ENCODE measurements around the gene SLX4IP.
A peak's percentile ranks its signal among the peaks of the same experiment; 100 is the strongest.

Gene SLX4IP

GRCh38 chr20:10438217-10438616, 3.1 kb downstream of the SLX4IP start:
- H3K36me3 Mint-ChIP-seq (ENCODE audit: low read depth) = no peaks in the 10 kb centered on the region
- no peaks in the 10 kb centered on the region for H3K27me3 Mint-ChIP-seq (ENCODE audit: low read depth)
- no peaks in the 10 kb centered on the region for H3K9me3 Mint-ChIP-seq
- H3K27ac Mint-ChIP-seq = no peak overlapping the region
- H3K4me3 Mint-ChIP-seq = no peak overlapping the region
- H3K4me1 Mint-ChIP-seq (ENCODE audit: low read depth) = peaks cover 21% of the 10 kb centered on the region

DNA sequence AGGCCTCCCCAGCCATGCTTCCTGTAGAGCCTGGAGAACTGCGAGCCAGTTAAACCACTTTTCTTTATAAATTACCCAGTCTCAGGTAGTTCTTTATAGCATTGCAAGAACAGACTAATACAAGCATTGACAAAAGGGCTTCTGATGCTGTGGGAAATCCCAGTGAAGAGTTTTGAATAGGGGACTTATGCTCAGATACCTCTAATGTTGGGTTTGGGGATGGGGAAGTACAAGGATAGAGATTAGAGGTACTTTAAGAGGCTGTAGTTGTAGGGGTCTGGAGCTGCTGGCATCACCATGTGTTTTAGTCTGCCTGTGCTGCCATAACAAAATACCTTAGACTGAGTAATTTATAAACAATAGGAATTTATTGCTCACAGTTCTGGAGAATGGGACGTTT, 8.8 kb downstream of the SLX4IP start:
- Mint-ChIP-seq H3K9me3 (no peaks in the 10 kb centered on the region), H3K4me3 (no peak overlapping the region), H3K27me3 (ENCODE audit: low read depth) (no peaks in the 10 kb centered on the region), H3K4me1 (ENCODE audit: low read depth) (peaks cover 21% of the 10 kb centered on the region), H3K36me3 (ENCODE audit: low read depth) (no peaks in the 10 kb centered on the region), H3K27ac (no peak overlapping the region)

DNA sequence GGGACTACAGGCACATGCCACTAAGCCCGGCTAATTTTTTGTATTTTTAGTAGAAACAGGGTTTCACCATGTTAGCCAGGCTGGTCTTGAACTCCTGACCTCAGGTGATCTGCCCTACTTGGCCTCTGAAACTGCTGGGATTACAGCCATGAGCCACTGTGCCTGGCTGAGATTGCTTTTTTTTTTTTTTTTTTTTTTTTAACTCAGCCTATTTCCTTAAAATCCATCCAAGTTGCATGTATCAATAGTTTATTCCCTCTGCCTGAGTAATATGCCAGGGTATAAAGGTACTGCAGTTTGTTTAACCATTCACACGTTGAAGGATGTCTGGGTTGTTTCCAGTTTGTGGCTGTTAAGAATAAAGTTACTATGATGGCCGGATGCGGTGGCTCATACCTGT, 10.7 kb downstream of the SLX4IP start:
- Mint-ChIP-seq H3K4me3 (no peak overlapping the region), H3K27ac (no peak overlapping the region), H3K9me3 (no peaks in the 10 kb centered on the region), H3K27me3 (ENCODE audit: low read depth) (no peaks in the 10 kb centered on the region), H3K4me1 (ENCODE audit: low read depth) (peaks cover 21% of the 10 kb centered on the region), H3K36me3 (ENCODE audit: low read depth) (no peaks in the 10 kb centered on the region)

DNA sequence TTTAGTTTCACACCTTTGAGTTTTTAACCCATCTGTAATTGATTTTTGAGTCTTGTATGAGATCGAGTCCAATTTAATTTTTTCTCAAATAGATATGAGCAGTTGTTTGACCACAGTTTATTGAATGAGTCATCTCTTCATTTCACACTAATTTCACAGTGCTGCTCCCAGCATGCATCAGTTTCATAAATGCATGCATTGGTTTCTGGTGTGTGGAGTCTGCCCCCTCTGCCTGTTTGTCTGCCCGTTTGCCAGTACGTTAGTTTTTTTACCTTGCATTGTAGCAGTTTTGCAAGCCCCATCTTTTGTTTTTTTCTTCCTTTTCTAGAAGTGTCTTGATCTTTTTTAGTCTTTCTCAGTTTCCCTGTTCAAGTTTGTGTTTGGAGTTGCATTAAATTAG, 11.9 kb downstream of the SLX4IP start:
- H3K27me3 Mint-ChIP-seq (ENCODE audit: low read depth) = no peaks in the 10 kb centered on the region
- peak overlapping the region; percentile 75 for H3K27ac Mint-ChIP-seq
- peaks cover 21% of the 10 kb centered on the region for H3K4me1 Mint-ChIP-seq (ENCODE audit: low read depth)
- H3K36me3 Mint-ChIP-seq (ENCODE audit: low read depth) = no peaks in the 10 kb centered on the region
- H3K9me3 Mint-ChIP-seq = no peaks in the 10 kb centered on the region
- peak overlapping the region; percentile 51 for H3K4me3 Mint-ChIP-seq

- no peak overlapping the region for H3K27ac Mint-ChIP-seq
- peaks cover 27% of the 10 kb centered on the region for H3K4me1 Mint-ChIP-seq (ENCODE audit: low read depth)
- no peak overlapping the region for H3K4me3 Mint-ChIP-seq
- H3K36me3 Mint-ChIP-seq (ENCODE audit: low read depth) = peaks cover 2% of the 10 kb centered on the region
- H3K27me3 Mint-ChIP-seq (ENCODE audit: low read depth) = no peaks in the 10 kb centered on the region
- no peaks in the 10 kb centered on the region for H3K9me3 Mint-ChIP-seq
Observed at GRCh38 chr20:10448270-10449156, 13.4 kb downstream of the SLX4IP start.

DNA sequence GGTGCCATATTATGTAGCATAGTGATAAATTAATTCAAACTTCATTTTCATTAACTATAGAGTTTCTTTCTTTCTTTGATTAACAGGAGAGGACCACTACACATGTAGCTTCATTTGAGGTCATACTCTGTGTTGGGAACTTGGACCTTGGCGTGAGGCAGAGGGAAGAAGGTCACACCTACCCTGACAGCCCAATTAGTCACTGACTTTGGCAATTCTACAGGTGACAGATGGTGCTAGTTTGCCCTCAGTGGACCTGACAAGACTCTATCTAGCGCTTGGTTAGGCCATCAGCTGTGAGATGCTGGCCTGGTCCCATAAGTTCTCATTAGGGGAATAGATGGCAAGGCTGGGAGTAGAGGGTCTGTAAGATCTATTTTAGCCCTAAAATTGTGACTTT, 14.2 kb downstream of the SLX4IP start:
- Mint-ChIP-seq H3K4me3 (no peak overlapping the region), H3K27ac (no peak overlapping the region), H3K4me1 (ENCODE audit: low read depth) (peaks cover 31% of the 10 kb centered on the region), H3K36me3 (ENCODE audit: low read depth) (peaks cover 2% of the 10 kb centered on the region), H3K9me3 (no peaks in the 10 kb centered on the region), H3K27me3 (ENCODE audit: low read depth) (no peaks in the 10 kb centered on the region)

GRCh38 chr20:10453241-10453640, 18.1 kb downstream of the SLX4IP start:
- Mint-ChIP-seq H3K27me3 (ENCODE audit: low read depth) (no peaks in the 10 kb centered on the region), H3K36me3 (ENCODE audit: low read depth) (peaks cover 5% of the 10 kb centered on the region), H3K9me3 (peaks cover 8% of the 10 kb centered on the region), H3K4me1 (ENCODE audit: low read depth) (peaks cover 16% of the 10 kb centered on the region), H3K4me3 (peak overlapping the region; percentile 14), H3K27ac (peak overlapping the region; percentile 53)

DNA sequence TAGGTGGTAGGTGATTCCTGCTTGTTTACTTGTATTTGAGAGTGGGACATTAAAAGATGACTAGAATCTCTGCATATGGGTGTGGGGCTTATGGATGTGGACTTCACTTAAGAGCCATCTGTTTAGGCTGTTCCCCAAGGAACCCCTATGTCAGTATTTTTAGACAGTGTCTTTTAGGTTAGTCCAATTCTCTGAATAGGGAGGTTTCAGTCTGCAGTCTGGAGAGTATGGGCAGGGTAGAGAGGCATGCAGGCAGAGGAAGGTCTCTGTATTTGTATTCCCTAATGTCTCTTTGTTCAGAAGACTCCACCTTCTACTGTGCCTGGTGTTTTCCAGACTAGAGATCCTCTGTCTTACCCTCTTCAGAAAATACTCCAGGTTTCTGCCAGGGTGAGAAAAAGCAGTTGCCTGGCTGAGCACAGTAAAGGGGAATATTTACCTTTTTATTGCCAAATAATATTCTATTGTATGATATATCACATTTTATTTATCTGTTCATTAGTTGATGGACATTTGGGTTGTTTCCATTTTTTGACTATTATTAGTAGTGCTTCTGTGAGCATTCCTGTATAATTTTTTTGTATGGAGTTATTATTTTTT, 19.1 kb downstream of the SLX4IP start:
- no peak overlapping the region for H3K27ac Mint-ChIP-seq
- no peaks in the 10 kb centered on the region for H3K27me3 Mint-ChIP-seq (ENCODE audit: low read depth)
- H3K36me3 Mint-ChIP-seq (ENCODE audit: low read depth) = peaks cover 10% of the 10 kb centered on the region
- H3K4me1 Mint-ChIP-seq (ENCODE audit: low read depth) = peaks cover 16% of the 10 kb centered on the region
- peaks cover 15% of the 10 kb centered on the region for H3K9me3 Mint-ChIP-seq
- H3K4me3 Mint-ChIP-seq = no peak overlapping the region

GRCh38 chr20:10461495-10461894, 26.4 kb downstream of the SLX4IP start:
- peaks cover 6% of the 10 kb centered on the region for H3K4me1 Mint-ChIP-seq (ENCODE audit: low read depth)
- H3K27ac Mint-ChIP-seq = no peak overlapping the region
- peaks cover 42% of the 10 kb centered on the region for H3K9me3 Mint-ChIP-seq
- no peak overlapping the region for H3K4me3 Mint-ChIP-seq
- H3K27me3 Mint-ChIP-seq (ENCODE audit: low read depth) = no peaks in the 10 kb centered on the region
- H3K36me3 Mint-ChIP-seq (ENCODE audit: low read depth) = peaks cover 23% of the 10 kb centered on the region

GRCh38 chr20:10462516-10462915, 27.4 kb downstream of the SLX4IP start:
- Mint-ChIP-seq H3K27ac (no peak overlapping the region), H3K9me3 (peaks cover 36% of the 10 kb centered on the region), H3K36me3 (ENCODE audit: low read depth) (peaks cover 21% of the 10 kb centered on the region), H3K27me3 (ENCODE audit: low read depth) (no peaks in the 10 kb centered on the region), H3K4me1 (ENCODE audit: low read depth) (peaks cover 7% of the 10 kb centered on the region), H3K4me3 (no peak overlapping the region)

DNA sequence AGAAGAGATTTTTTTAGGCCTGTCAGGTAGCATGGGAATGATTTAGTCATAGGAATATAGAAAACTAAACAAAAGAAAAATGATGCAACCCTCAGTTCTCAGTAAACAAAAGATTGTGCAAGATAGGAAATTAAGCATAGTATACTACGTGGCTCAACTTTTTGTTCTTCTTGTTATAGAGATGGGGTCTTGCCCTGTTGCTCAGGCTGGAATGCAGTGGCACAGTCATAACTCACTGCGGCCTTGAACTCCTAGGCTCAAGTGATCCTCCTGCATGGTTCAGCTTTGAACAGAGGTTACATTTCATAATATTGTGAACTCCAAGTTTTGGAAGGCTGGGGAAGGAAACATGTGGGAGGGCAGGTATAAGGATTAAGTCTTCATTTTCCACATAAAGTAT, 28.5 kb downstream of the SLX4IP start:
- Mint-ChIP-seq H3K9me3 (peaks cover 33% of the 10 kb centered on the region), H3K4me1 (ENCODE audit: low read depth) (peaks cover 13% of the 10 kb centered on the region), H3K27ac (no peak overlapping the region), H3K36me3 (ENCODE audit: low read depth) (peaks cover 20% of the 10 kb centered on the region), H3K4me3 (no peak overlapping the region), H3K27me3 (ENCODE audit: low read depth) (no peaks in the 10 kb centered on the region)

GRCh38 chr20:10465135-10465534, 30.0 kb downstream of the SLX4IP start:
- H3K27ac Mint-ChIP-seq = no peak overlapping the region
- no peaks in the 10 kb centered on the region for H3K27me3 Mint-ChIP-seq (ENCODE audit: low read depth)
- H3K9me3 Mint-ChIP-seq = peaks cover 20% of the 10 kb centered on the region
- peaks cover 10% of the 10 kb centered on the region for H3K36me3 Mint-ChIP-seq (ENCODE audit: low read depth)
- H3K4me1 Mint-ChIP-seq (ENCODE audit: low read depth) = peaks cover 18% of the 10 kb centered on the region
- no peak overlapping the region for H3K4me3 Mint-ChIP-seq

DNA sequence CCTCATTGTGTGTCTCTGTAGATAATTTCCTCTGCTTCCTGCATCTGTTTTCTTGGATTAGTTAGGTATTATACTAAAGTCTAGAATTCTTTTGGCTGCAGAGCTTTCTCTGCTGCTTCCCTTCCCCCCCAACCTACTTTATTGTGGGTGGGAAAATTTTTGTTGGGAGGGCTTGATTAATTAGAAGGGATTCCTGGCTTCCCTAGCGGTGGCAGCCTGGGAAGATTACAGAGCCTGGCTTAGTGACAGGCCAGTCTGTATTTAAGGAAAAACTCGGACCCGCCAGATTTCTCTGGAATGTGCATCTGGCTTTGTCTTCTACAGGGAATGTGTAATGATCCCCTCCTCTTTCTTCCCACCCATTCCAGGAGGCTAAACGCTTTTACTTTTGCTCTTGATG, 31.2 kb downstream of the SLX4IP start:
- peaks cover 14% of the 10 kb centered on the region for H3K9me3 Mint-ChIP-seq
- H3K27me3 Mint-ChIP-seq (ENCODE audit: low read depth) = no peaks in the 10 kb centered on the region
- peaks cover 19% of the 10 kb centered on the region for H3K4me1 Mint-ChIP-seq (ENCODE audit: low read depth)
- no peak overlapping the region for H3K4me3 Mint-ChIP-seq
- H3K36me3 Mint-ChIP-seq (ENCODE audit: low read depth) = peaks cover 6% of the 10 kb centered on the region
- no peak overlapping the region for H3K27ac Mint-ChIP-seq

DNA sequence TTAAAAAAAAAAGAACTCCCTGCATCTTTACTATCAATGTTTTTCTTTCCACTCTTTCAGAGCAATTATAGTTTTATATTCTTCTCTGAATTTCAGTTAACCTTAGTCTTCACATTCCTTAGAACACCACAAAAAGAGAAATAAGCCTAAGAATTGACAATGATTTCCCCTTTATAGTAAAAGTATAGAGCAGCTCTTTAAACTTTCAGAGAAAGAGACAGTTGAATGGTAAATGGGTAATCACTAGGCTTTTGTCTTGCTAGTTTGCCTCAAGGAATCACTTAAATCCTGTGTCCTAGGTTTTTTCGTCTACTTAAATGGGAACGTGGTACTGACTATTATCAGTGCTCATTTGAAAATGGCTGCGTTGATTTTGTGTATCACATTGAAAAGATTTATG, 31.8 kb downstream of the SLX4IP start:
- Mint-ChIP-seq H3K27me3 (ENCODE audit: low read depth) (no peaks in the 10 kb centered on the region), H3K9me3 (peaks cover 14% of the 10 kb centered on the region), H3K27ac (no peak overlapping the region), H3K36me3 (ENCODE audit: low read depth) (peaks cover 6% of the 10 kb centered on the region), H3K4me3 (no peak overlapping the region), H3K4me1 (ENCODE audit: low read depth) (peaks cover 19% of the 10 kb centered on the region)

- H3K4me3 Mint-ChIP-seq = no peak overlapping the region
- H3K4me1 Mint-ChIP-seq (ENCODE audit: low read depth) = peaks cover 16% of the 10 kb centered on the region
- H3K27me3 Mint-ChIP-seq (ENCODE audit: low read depth) = no peaks in the 10 kb centered on the region
- H3K36me3 Mint-ChIP-seq (ENCODE audit: low read depth) = peaks cover 5% of the 10 kb centered on the region
- no peak overlapping the region for H3K27ac Mint-ChIP-seq
- peaks cover 12% of the 10 kb centered on the region for H3K9me3 Mint-ChIP-seq
Observed at GRCh38 chr20:10467681-10468339, 32.7 kb downstream of the SLX4IP start.

All from T-helper 1 cell treated with Interleukin-12 subunit alpha and Interleukin-12 subunit beta and Interleukin-4 antibody, amounts not matched to agents 30 μg/mL and 1 μg/mL, for 36 hours (primary cell).